ENCODE results near the gene TRAF3IP3. TPM values are rescaled to one million over a fixed set of nuclear protein-coding genes. Genes with fewer than 3 reads are reported as not detected.
A peak's percentile ranks its signal among the peaks of the same experiment; 100 is the strongest.

The TRAF3IP3 gene
- total RNA-seq, 1 donor from 2014 or later, result not detected

DNA sequence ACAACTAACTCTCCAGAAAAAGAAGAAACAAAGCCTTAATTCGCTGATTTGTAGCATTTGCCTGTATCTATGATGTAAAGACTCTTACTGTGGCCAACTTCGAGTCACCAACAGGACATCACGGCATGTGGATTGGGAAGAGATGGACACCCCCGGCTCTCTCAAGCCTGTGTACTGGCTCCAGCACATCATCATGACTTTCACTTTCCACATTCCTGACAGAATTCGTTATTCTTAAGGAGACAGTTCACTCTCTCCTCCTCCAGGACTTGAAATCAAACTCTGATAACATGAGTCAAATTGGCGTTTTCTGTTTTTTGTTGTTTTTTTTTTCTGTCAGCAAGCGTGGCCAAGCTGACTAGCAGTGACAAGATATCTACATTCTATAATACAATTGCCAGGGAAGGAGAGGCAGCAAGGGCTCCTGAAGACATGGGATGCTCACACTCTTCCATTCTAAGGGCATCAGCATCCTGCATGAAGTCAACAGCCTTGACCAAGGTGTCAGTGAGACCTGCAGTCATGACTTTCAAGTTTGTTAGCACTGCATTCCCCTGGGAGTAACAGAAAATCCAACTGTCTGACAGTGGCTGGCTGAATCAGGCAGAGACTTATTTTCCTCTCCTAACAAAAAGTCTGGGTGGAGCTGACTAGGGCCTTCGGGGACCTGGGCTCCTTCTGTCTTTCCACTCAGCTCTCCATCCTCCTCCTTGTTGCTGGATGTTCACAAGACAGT is 13.3 kb upstream of the TRAF3IP3 start:
- peak overlapping the region; percentile 30 for H3K4me3 ChIP-seq (ENCODE audit: low read depth, low read length)
- no peak for DNase-seq (ENCODE audit: low read depth)
- TF ChIP-seq, protein P1, sequence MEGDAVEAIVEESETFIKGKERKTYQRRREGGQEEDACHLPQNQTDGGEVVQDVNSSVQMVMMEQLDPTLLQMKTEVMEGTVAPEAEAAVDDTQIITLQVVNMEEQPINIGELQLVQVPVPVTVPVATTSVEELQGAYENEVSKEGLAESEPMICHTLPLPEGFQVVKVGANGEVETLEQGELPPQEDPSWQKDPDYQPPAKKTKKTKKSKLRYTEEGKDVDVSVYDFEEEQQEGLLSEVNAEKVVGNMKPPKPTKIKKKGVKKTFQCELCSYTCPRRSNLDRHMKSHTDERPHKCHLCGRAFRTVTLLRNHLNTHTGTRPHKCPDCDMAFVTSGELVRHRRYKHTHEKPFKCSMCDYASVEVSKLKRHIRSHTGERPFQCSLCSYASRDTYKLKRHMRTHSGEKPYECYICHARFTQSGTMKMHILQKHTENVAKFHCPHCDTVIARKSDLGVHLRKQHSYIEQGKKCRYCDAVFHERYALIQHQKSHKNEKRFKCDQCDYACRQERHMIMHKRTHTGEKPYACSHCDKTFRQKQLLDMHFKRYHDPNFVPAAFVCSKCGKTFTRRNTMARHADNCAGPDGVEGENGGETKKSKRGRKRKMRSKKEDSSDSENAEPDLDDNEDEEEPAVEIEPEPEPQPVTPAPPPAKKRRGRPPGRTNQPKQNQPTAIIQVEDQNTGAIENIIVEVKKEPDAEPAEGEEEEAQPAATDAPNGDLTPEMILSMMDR (conservative IDR thresholded peaks at IDR 0.05; ENCODE audit: low read depth, low read length), result no peak

DNA sequence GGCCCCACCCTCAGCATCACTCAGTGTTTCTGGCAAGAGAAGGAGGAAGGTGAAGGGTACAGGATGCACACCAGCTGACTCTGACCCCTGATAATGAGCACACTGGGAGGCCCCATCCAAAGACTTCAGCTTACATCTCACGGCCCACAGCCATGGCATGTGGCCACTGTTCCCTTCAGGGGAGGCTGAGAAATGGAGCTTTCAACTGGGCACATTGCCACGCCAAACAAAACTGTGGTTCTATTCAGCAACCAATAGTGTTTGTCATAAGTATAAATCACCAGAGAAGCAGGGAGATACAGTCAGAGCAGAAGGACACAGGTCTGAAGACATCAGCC is 12.7 kb upstream of the TRAF3IP3 start:
- TF ChIP-seq, protein P1 (conservative IDR thresholded peaks at IDR 0.05; ENCODE audit: low read depth, low read length), result no peak
- no peak overlapping the region for H3K4me3 ChIP-seq (ENCODE audit: low read depth, low read length)
- DNase-seq (ENCODE audit: low read depth), result no peak

DNA sequence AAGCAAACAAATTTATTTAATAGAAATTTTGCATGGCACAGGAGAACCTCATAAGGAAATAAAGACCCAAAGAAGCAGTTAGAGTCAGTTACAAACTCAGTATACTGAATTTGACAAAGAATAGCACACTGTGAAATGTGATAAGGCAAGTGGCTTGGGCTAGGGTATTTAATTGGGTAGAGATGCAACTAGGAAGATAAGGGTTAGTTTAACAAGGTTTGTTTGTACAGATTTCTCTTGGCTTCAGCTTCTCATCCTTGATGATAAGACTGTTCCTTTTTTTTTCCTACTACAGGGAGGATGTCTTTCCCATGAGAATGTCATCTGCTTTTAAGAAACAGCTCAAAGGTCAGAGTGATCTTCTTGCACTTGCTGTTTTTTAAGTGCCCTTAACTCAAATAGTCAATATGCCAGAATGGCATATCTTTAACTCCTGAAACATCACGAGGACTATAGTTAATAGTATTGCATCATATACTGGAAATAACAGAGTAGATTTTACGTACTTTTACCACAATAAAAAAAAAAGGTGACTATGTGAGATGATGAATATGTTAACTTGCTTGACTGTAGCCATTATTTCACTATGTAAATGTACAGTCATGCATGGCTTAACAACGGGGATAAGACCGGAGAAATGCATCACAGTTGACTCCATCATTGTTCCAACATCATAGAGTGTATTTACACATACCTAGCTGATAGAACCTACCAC is 9.2 kb upstream of the TRAF3IP3 start:
- H3K4me3 ChIP-seq (ENCODE audit: low read depth, low read length), result no peak overlapping the region
- DNase-seq (ENCODE audit: low read depth), result no peak
- TF ChIP-seq, protein P1 (conservative IDR thresholded peaks at IDR 0.05; ENCODE audit: low read depth, low read length), result no peak

DNA sequence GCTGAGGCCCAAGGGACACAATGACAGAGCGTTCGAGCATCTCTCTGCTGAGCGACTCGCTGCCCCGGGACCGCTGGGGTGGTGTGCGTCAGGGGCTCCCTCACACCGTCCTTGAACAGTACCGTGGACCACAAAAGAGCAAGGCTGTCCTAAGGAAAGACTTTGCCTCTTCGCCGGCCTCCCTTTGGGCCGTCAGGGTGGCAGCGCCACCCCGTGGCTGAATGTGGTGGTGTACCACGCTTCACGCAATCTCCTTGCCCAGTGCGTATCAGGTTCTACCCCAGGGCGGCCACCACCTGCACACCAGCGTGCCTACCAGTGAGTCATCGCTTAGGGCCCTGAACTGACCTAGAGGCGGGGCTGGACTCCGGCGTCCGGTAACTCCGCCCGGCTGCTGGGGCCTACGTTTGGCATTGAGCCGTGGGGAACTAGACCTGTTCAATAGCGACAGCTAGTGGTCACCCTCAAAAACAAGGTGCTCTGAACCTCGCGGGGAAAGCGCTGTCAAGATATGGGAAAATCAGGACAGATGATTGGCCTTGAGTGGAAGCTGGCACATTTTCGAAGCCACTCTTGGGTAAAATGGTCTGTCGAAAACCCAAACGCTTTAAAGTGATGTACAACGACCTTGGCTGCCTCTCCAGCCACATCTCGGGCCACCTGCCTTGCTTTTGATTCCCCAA is 8.1 kb upstream of the TRAF3IP3 start:
- H3K4me3 ChIP-seq (ENCODE audit: low read depth, low read length), result no peak overlapping the region
- peak; percentile 81 for DNase-seq (ENCODE audit: low read depth)
- TF ChIP-seq, protein P1 (conservative IDR thresholded peaks at IDR 0.05; ENCODE audit: low read depth, low read length), result peak; percentile 86

DNA sequence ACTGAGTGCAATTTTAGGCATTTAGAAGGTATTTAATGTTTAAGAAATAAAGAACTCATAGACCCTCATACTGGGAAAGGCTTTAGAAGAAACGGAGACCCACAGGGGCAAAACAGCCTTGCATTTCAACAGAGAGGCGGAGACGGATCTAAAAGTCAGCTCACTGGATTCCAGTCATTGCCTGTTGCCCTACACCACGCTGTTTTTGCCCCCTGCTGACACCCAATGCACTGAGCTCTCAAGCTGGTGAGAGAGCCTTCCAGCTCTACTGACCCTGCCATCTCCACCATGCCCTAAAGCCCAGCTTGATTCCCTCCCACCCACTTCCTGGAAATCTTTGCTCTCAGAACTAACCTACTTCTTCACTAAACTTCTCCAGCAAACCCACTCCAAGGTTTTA is 7.2 kb upstream of the TRAF3IP3 start:
- H3K4me3 ChIP-seq (ENCODE audit: low read depth, low read length), result no peak overlapping the region
- DNase-seq (ENCODE audit: low read depth), result no peak
- TF ChIP-seq, protein P1 (conservative IDR thresholded peaks at IDR 0.05; ENCODE audit: low read depth, low read length), result no peak

DNA sequence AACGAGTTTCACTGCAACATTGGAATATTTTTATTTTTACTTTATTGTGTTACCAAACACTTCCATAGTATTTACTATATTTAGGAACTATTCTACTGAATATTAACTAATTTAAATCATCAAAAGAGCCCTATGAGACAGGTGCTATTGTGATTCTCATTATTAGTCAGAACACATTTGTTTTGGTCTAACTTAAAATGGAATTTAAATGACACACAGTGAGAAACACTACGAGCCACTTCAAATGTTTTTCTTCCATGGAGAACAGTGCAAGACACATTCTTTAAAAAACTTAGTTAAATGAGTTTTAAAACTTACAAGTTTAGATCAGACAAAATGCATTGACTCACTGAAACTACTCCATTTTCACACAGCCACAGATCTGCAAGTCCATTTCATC is 6.6 kb upstream of the TRAF3IP3 start:
- H3K4me3 ChIP-seq (ENCODE audit: low read depth, low read length), result no peak overlapping the region
- TF ChIP-seq, protein P1 (conservative IDR thresholded peaks at IDR 0.05; ENCODE audit: low read depth, low read length), result no peak
- DNase-seq (ENCODE audit: low read depth), result no peak

Measured in epithelial cell of proximal tubule (primary cell).